IMR-90 (cell line): ENCODE data around the gene LLGL1. TPM values are rescaled to one million over a fixed set of nuclear protein-coding genes. Genes with fewer than 3 reads are reported as not detected.

Source experiments
- ATAC-seq: fragments of 200-7000 bp; cut with Tn5 transposase; 2 replicates; pipeline ENCODE4 v1.9.1; 2020; ENCODE audit warnings: low read depth, mild to moderate bottlenecking, moderate library complexity
- BruUV-seq: library from RNA; stranded (reverse); fragments of 400-500 nt; replicated peaks from 2 replicates; lab custom pipeline; 2021; lab: Mats Ljungman, UMichigan
- CTCF ChIA-PET: fragments of 300-600 bp; formaldehyde crosslinking; extraction: SDS; loops from one replicate; lab custom pipeline; 2021; ENCODE audit warnings: antibody characterized with exemption; lab: Yijun Ruan, JAX
- POLR2A ChIA-PET: fragments of 300-600 bp; sonication (Branson Sonifier 250); formaldehyde crosslinking; loops from one replicate; lab custom pipeline; 2022; ENCODE audit warnings: antibody characterized with exemption; ENCODE audit not compliant: unreplicated experiment; lab: Charles Lee
- DNase-seq: peaks from one replicate; pipeline ENCODE4 v3.0.0; 2013
- H2AFZ ChIP-seq: replicated peaks from 2 replicates; pipeline ENCODE3; 2013; ENCODE audit warnings: low read length, mild to moderate bottlenecking; ENCODE audit not compliant: poor library complexity
- H2AK5ac ChIP-seq: 2 replicates; pipeline ENCODE4 v1.6.1; 2013; ENCODE audit warnings: low read depth, low read length, inconsistent platforms
- H2AK9ac ChIP-seq: replicated peaks from 2 replicates; pipeline ENCODE3; 2013; ENCODE audit warnings: mild to moderate bottlenecking, low read depth, low read length, moderate library complexity; ENCODE audit not compliant: poor library complexity
- H2BK120ac ChIP-seq: 2 replicates; pipeline ENCODE4 v1.6.1; 2013; ENCODE audit warnings: low read depth, low read length, inconsistent platforms
- H2BK15ac ChIP-seq: 3 replicates; pipeline ENCODE4 v1.6.1; 2013; ENCODE audit warnings: low read depth, low read length, inconsistent platforms
- H2BK20ac ChIP-seq: 2 replicates; pipeline ENCODE4 v1.6.1; 2013; ENCODE audit warnings: low read depth, mild to moderate bottlenecking, inconsistent platforms, low read length, moderate library complexity
- H2BK5ac ChIP-seq: 2 replicates; pipeline ENCODE4 v1.6.1; 2013; ENCODE audit warnings: mild to moderate bottlenecking, low read depth, low read length, inconsistent platforms; ENCODE audit not compliant: poor library complexity, severe bottlenecking
- H3K14ac ChIP-seq: replicated peaks from 2 replicates; pipeline ENCODE4 v1.6.1; 2013; ENCODE audit warnings: low read depth, low read length, inconsistent platforms
- H3K18ac ChIP-seq: 2 replicates; pipeline ENCODE4 v1.6.1; 2013; ENCODE audit warnings: low read depth, low read length, control low read depth
- H3K23ac ChIP-seq: 2 replicates; pipeline ENCODE4 v1.6.1; 2013; ENCODE audit warnings: low read depth, low read length, inconsistent platforms
- H3K27ac ChIP-seq: 2 replicates; pipeline ENCODE4 v1.5.1; 2013; ENCODE audit warnings: mild to moderate bottlenecking, control low read depth, low read length; ENCODE audit not compliant: insufficient read depth
- H3K27me3 ChIP-seq: 2 replicates; pipeline ENCODE4 v1.6.1; 2013; ENCODE audit warnings: low read length; ENCODE audit not compliant: control insufficient read depth, insufficient read depth
- H3K36me3 ChIP-seq: 2 replicates; pipeline ENCODE4 v1.6.1; 2013; ENCODE audit warnings: low read length, mixed read lengths; ENCODE audit not compliant: control insufficient read depth, insufficient read depth
- H3K4ac ChIP-seq: 2 replicates; pipeline ENCODE4 v1.6.1; 2013; ENCODE audit warnings: low read depth, low read length, inconsistent platforms
- H3K4me1 ChIP-seq: 2 replicates; pipeline ENCODE4 v1.6.1; 2013; ENCODE audit warnings: low read length, mixed read lengths; ENCODE audit not compliant: control insufficient read depth, insufficient read depth
- H3K4me2 ChIP-seq: 2 replicates; pipeline ENCODE4 v1.6.1; 2013; ENCODE audit warnings: low read depth, mild to moderate bottlenecking, control low read depth, low read length, moderate library complexity
- H3K4me3 ChIP-seq: 2 replicates; pipeline ENCODE4 v1.5.1; 2013; ENCODE audit warnings: low read depth, mild to moderate bottlenecking, control low read depth, low read length, moderate library complexity; ENCODE audit not compliant: insufficient read depth
- H3K56ac ChIP-seq: 2 replicates; pipeline ENCODE4 v1.6.1; 2013; ENCODE audit warnings: low read length, inconsistent platforms; ENCODE audit not compliant: insufficient read depth; ENCODE audit errors: extremely low read depth
- H3K79me1 ChIP-seq, 2 experiments: 2 replicates each; pipeline ENCODE4 v1.6.1; 2013; ENCODE audit warnings: low read length in 2 of 2, inconsistent platforms in 1 of 2, low read depth in 1 of 2
- H3K9ac ChIP-seq: 2 replicates; pipeline ENCODE4 v1.6.1; 2013; ENCODE audit warnings: low read depth, low read length, control low read depth
- H3K9me1 ChIP-seq: 2 replicates; pipeline ENCODE4 v1.6.1; 2013; ENCODE audit warnings: low read length, inconsistent platforms; ENCODE audit not compliant: insufficient read depth
- H3K9me3 ChIP-seq: 2 replicates; pipeline ENCODE4 v1.6.1; 2013; ENCODE audit warnings: low read length; ENCODE audit not compliant: control insufficient read depth, insufficient read depth
- H4K20me1 ChIP-seq: 2 replicates; pipeline ENCODE4 v1.6.1; 2013; ENCODE audit warnings: low read length, inconsistent platforms; ENCODE audit not compliant: insufficient read depth
- H4K5ac ChIP-seq: 2 replicates; pipeline ENCODE4 v1.6.1; 2013; ENCODE audit warnings: mild to moderate bottlenecking, low read depth, low read length, control low read depth
- H4K8ac ChIP-seq, 2 experiments: 2 replicates each; pipeline ENCODE4 v1.6.1; 2013; ENCODE audit warnings: low read depth in 2 of 2, low read length in 2 of 2, control low read depth in 1 of 2, inconsistent platforms in 1 of 2
- H4K91ac ChIP-seq: 2 replicates; pipeline ENCODE4 v1.6.1; 2013; ENCODE audit warnings: low read depth, low read length, inconsistent platforms; ENCODE audit not compliant: insufficient read depth
- POLR2A ChIP-seq: IDR thresholded peaks from 2 replicates; pipeline ENCODE4 v1.6.1; 2012; ENCODE audit warnings: mild to moderate bottlenecking, low read depth, low read length
- WGBS, 2 experiments: methylation state at CpG; one replicate each; pipeline versions ENCODE4 v1.1.5 to v1.1.7; 2013; ENCODE audit warnings: missing lambda C conversion rate in 2 of 2; ENCODE audit not compliant: insufficient read length in 1 of 2; ENCODE audit errors: extremely low coverage in 2 of 2; 5-methylcytosine and 5-hydroxymethylcytosine counted together
- dilution Hi-C: fragments of 300-500 bp; cut with HindIII; formaldehyde crosslinking; loops from one replicate; pipeline ENCODE4 v1.14.3; 2018; ENCODE audit warnings: low sequenced_read_pairs; ENCODE audit not compliant: unreplicated experiment
- in situ Hi-C: fragments of 300-500 bp; cut with MboI; formaldehyde crosslinking; loops from 3 replicates; pipeline ENCODE4 v1.14.3; 2019; ENCODE audit warnings: low sequenced_read_pairs, inconsistent platforms, mixed read lengths
- intact Hi-C: fragments of 100-400 bp; cut with micrococcal nuclease; formaldehyde crosslinking; loops from 2 replicates; pipeline ENCODE4 v1.10.0; 2022
- polyA plus RNA-seq, 3 experiments: library from polyadenylated mRNA; depleted of rRNA; stranded (reverse); fragments of >200 nt; gene quantifications; 2 replicates each; pipeline ENCODE4 v1.2.3, GENCODE V29; 2012; ENCODE audit warnings: low replicate concordance in 1 of 3
- total RNA-seq: library from RNA; depleted of rRNA; stranded (reverse); fragments of >200 nt; gene quantifications from 2 replicates; pipeline ENCODE4 v1.2.3, GENCODE V29; 2012

Gene LLGL1
- total and polyA plus RNA-seq, 2 of the 4 experiments (the other 2 are of a cell fraction), result 40.1 to 52.9 TPM

DNA sequence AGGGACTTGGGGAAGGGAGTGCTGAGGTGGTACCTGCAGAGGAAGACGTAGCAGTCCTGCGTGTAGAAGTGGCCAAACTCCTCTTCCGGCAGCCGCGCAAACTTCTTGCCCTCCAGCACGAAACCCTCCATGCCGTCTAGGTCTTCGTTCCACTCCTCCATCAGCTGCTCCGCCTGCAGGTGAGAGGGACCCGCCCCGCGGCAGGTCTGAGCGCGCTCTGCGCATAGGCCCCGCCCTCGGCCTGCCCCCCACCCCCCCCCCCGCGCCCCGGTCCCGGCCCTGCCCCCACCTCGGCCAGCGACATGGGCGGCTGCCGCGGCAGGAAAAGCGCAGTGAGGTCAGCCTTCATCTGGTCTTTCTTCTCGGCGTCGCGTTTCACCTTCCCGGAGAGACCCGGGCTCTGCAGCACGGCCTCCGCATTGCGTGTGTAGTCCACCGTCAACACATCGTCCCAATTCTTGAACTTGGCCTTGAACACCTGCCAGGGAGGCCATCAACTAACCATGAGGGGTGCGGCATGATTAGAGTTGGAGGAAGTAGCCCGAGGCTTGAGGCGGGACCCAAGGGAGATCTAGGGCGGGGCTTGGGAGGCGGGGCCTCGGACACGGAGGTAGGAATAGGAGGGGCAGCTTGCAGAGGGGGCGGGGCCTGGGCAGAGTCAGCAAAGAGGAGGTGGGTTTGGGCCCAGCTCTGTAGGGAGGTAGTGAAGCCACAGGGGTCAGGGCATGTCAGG lies 21.6 kb downstream of the LLGL1 start:
- intact Hi-C loops, result no loop called here
- peak overlapping the region; percentile 52 for H2AK9ac ChIP-seq
- H3K27ac ChIP-seq, result no peak overlapping the region
- WGBS, 2 experiments, result 56% methylated on average over 7 of the region's 46 CpGs; no CpG with 5 or more reads in 1 of the 2 experiments
- dilution Hi-C loops, result no loop called here
- peaks cover 83% of the 10 kb centered on the region for H3K36me3 ChIP-seq
- H3K4ac ChIP-seq, result no peak overlapping the region
- no peak overlapping the region for H2BK20ac ChIP-seq
- in situ Hi-C loops, result no loop called here
- H2BK5ac ChIP-seq, result no peak overlapping the region
- H2BK120ac ChIP-seq, result no peak overlapping the region
- no peak overlapping the region for H3K4me3 ChIP-seq
- DNase-seq (peak; percentile 8), ATAC-seq (peak; percentile 36; the same call in 1 of the 2 replicates)
- no peak overlapping the region for H4K91ac ChIP-seq
- no TSS peak for BruUV-seq
- no peak overlapping the region for H2BK15ac ChIP-seq
- H4K8ac ChIP-seq, result no peak overlapping the region
- no peak overlapping the region for H3K56ac ChIP-seq
- H3K9me3 ChIP-seq, result no peaks in the 10 kb centered on the region
- ChIA-PET CTCF (no interaction called here), POLR2A (no interaction called here)
- no peak overlapping the region for H3K9ac ChIP-seq
- no peak overlapping the region for H3K23ac ChIP-seq
- H3K79me1 ChIP-seq, result peaks cover 3 to 26% of the 10 kb centered on the region in 2 experiments; a peak in 2 of 4 replicates
- no peak overlapping the region for H3K14ac ChIP-seq
- no peak for TF ChIP-seq POLR2A
- peaks cover 35% of the 10 kb centered on the region for H4K20me1 ChIP-seq
- H3K18ac ChIP-seq, result no peak overlapping the region
- H3K27me3 ChIP-seq, result no peaks in the 10 kb centered on the region
- peaks cover 3% of the 10 kb centered on the region for H3K9me1 ChIP-seq
- H2AFZ ChIP-seq, result peak overlapping the region; percentile 41
- H2AK5ac ChIP-seq, result 0 out of 2 replicates have a peak overlapping the region, but pooled peaks have one; percentile 52
- H3K4me1 ChIP-seq, result no peaks in the 10 kb centered on the region
- no peak overlapping the region for H3K4me2 ChIP-seq
- H4K5ac ChIP-seq, result no peak overlapping the region
